KOPT-K1 (cell line): ENCODE measurements around the gene KREMEN1.
"Not testable (repeated sequence)": the region's sequence is repeated elsewhere in the genome, so short reads cannot be mapped to it uniquely, and the experiment has no call there.

ENCODE experiments used
- H3K27ac ChIP-seq: fragments of 200-600 bp; sonication (generic); 2 replicates; pipeline ENCODE4 v1.5.1; 2016; ENCODE audit warnings: antibody characterized with exemption, mild to moderate bottlenecking, low read depth, low read length; ENCODE audit not compliant: poor library complexity, severe bottlenecking
- H3K36me3 ChIP-seq: fragments of 200-600 bp; sonication (generic); 2 replicates; pipeline ENCODE4 v1.5.1; 2017; ENCODE audit warnings: antibody characterized with exemption, mild to moderate bottlenecking, low read length, moderate library complexity; ENCODE audit not compliant: insufficient read depth
- H3K9me3 ChIP-seq: fragments of 200-600 bp; sonication (generic); 2 replicates; pipeline ENCODE4 v1.5.1; 2017; ENCODE audit warnings: antibody characterized with exemption, low read length, mild to moderate bottlenecking; ENCODE audit not compliant: insufficient read depth, poor library complexity, severe bottlenecking

The KREMEN1 gene, protein sequence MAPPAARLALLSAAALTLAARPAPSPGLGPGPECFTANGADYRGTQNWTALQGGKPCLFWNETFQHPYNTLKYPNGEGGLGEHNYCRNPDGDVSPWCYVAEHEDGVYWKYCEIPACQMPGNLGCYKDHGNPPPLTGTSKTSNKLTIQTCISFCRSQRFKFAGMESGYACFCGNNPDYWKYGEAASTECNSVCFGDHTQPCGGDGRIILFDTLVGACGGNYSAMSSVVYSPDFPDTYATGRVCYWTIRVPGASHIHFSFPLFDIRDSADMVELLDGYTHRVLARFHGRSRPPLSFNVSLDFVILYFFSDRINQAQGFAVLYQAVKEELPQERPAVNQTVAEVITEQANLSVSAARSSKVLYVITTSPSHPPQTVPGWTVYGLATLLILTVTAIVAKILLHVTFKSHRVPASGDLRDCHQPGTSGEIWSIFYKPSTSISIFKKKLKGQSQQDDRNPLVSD

DNA sequence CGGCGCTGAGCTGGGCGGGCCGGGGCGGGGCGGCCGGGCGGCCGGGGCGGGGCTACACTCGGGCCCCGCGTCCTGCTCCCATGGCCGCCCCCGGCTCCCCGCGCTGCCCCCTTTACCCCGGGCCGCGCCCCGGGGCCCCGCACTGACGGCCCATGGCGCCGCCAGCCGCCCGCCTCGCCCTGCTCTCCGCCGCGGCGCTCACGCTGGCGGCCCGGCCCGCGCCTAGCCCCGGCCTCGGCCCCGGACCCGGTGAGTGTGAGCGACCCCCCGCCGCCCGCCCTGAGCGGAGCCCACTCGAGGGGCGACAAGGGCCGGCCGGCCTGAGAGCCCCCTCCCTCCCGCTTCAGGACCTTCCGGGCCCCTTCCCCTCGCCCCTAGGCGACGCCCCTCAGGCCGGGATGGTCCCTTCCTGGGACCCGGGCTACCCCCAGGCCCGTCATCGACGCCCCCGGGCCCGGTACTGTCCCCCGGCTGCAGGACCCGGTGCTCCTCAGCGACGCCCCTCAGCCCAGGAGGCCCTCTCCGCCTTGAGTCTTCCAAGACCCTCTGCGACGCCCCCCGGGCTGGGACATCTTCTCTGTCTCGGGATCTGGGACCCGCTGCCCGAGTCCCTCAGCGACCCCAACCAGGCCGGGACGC lies at the start of gene KREMEN1:
KREMEN1 (plus strand) TSS at position 57 of the 639 bp plus-strand sequence; CDS start at position 153, 96 bp downstream.
- Histone ChIP-seq H3K9me3 (no peaks in the 10 kb centered on the region), H3K27ac (no peak within 1 kb of the TSS), H3K36me3 (no peaks in the 10 kb centered on the region)

DNA sequence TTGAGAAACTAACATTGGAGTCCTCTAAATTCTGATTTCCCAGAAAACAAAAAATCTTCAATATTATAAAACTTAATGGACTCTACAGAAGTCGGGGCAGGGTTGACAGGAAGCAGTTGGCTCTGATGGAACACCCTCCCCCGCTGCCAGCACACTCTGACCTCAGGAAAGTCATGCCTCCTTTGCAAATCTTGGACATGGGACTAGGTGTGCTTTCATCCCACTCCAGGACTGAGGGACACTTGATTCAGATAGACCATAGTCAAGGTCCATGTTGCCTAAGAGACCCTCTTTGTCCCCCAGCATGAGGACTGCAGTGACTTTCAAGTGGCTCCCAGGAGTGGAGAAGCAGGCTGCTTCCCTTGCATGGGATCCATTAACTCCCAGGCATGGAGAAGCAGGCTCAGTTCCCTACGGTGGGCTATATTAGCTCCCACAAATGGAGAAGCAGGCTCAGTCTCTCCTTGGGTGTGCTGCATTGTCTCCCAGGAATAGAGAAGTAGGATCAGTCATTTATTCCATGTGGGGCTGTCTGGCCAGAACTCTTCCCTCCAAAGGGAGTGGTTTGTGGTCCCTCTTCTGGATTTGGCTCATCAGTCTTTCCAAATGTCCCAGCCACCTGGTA lies 49.6 kb upstream of the KREMEN1 start:
- H3K36me3 ChIP-seq: no peaks in the 10 kb centered on the region
- H3K9me3 ChIP-seq: no peaks in the 10 kb centered on the region
- H3K27ac ChIP-seq: no peak overlapping the region

DNA sequence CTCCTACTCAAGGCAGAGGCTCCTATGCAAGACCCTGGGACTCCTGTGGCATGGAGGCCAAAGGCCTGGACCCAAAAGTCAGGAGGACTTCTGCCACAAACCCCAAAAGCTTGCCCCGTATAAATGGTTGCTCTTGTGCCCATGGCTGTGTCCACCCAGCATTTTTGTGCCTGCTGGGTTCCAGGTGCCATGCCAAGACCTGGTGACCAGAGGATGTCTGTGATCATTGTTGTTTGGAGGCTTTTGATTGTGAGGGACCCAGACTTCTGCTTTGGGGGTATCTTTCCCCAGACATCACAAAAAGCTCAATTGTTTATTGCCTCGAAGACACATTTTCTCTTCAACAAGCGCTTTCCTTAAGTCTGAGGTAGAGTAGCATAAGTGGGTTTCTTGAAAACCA lies 46.3 kb upstream of the KREMEN1 start:
- Histone ChIP-seq H3K36me3 (no peaks in the 10 kb centered on the region), H3K27ac (no peak overlapping the region), H3K9me3 (no peaks in the 10 kb centered on the region)

DNA sequence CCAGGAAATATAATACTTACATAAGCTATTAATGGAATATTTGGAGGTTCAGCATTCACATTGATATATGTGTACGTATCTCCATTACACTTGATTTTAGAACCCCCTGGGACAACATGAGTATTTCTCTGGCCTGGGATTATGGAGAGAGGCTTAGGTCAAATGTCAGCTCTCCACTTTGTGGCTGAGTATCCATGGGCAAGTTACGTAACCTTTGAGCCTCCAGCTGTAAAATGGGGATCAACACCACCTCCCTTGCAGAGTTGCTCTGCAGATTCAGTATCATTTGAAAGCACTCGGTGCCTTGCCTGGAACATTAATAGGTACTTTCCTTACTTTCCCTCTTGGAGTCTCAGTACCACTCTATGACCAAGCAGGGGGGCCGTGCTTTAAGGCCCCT lies 44.4 kb upstream of the KREMEN1 start:
- Histone ChIP-seq H3K9me3 (no peaks in the 10 kb centered on the region), H3K36me3 (no peaks in the 10 kb centered on the region), H3K27ac (no peak overlapping the region)

DNA sequence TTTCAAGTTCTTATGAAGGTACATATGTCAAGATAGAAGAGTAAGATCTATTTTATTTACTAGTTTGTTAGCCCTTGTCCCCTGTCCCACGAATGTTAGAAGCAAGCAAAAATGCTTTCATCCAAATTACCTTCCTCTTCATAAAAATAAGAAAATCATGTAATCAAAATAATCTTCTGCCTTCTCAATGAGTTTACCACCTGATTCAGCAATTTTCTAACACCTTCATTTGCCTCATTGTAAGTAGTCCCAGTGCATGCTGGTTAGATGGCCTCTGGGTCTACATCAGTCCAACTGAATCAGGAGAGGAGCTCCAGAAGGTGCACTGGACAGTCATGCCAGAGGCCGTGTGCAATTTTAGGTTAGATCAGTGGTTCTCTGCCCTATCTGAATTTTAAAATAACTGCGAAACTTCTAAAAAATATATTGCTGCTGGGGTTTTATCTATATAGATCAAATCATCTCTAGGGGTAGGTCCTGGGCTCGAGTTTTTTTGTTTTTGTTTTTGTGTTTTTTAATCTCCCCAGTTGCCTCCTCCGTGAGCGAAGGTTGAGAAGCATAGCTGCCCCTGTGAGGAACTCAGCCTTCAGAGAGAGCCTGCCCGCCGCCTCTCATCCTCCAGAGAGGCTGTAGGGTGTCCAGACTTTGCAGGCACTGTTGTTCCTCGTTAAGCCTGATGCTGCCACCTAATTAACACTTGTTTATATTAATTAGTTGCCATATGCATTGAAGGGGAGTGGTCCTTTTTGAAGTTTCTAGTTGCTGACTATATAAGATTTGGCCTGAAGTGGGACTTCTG lies 43.4 kb upstream of the KREMEN1 start:
- H3K27ac ChIP-seq: no peak overlapping the region
- no peaks in the 10 kb centered on the region for H3K9me3 ChIP-seq
- no peaks in the 10 kb centered on the region for H3K36me3 ChIP-seq

GRCh38 chr22:29030016-29030617 lies 42.7 kb upstream of the KREMEN1 start:
- H3K36me3 ChIP-seq: no peaks in the 10 kb centered on the region
- H3K9me3 ChIP-seq: no peaks in the 10 kb centered on the region
- H3K27ac ChIP-seq: no peak overlapping the region

DNA sequence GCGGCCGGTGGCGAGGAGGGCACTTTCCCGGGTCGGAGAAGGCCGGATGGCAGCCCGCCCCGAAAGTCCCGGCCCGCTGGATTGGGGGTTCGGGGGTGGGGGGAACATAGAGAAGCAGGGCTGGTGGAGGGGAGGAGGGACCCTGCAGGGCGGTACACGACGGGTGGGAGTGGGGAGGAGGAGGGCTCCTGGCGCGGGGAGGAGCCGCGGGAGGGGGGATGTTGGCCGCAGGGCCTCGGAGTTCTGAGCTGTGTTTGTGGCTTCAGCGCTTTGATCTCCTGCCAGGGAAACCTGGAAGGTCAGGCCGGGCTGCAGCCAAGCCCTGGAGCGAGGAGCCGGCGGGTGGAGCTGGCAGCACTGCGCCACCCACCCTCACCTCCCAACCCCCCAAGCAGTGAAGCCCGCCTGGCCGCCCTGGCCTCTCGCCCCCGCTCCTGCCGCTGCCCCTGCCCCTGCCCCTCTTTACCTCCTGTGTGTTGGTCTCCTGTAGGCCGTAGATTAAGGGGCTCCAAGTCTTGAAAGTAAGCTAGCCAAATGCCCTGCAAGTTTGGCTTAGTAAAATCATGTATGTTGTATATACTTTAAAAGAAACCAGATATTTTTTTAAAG lies 42.1 kb upstream of the KREMEN1 start:
- Histone ChIP-seq H3K27ac (no peak overlapping the region), H3K36me3 (no peaks in the 10 kb centered on the region)

GRCh38 chr22:29031227-29032011 lies 41.4 kb upstream of the KREMEN1 start:
- H3K9me3 ChIP-seq: no peaks in the 10 kb centered on the region
- no peaks in the 10 kb centered on the region for H3K36me3 ChIP-seq
- no peak overlapping the region for H3K27ac ChIP-seq

More for the DNA sequence above, 42.1 kb upstream of the KREMEN1 start:
- H3K9me3 ChIP-seq: no peaks in the 10 kb centered on the region

GRCh38 chr22:29032014-29032475 lies 40.8 kb upstream of the KREMEN1 start:
- H3K36me3 ChIP-seq: no peaks in the 10 kb centered on the region
- H3K27ac ChIP-seq: no peak overlapping the region
- no peaks in the 10 kb centered on the region for H3K9me3 ChIP-seq

DNA sequence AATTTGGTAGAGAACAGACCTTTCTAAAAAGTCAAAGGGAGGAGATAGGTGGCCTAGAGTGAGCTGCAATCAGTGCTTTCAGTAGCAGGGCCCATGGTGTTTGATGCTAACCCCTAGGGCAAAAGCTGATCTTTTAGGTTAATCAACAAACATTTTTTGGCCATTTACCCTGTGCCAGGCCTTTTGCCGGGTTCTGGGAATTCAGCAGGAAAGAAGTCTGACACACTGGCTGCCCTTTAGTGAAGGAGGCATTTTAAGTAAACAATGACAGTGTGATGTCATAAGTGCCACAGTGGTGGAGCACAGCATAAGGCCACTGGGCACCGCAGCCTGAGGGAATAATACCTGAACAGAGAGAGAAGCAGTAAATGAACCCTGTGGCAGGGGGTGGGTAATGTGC lies 40.3 kb upstream of the KREMEN1 start:
- Histone ChIP-seq H3K9me3 (no peaks in the 10 kb centered on the region), H3K27ac (no peak overlapping the region), H3K36me3 (no peaks in the 10 kb centered on the region)

- no peaks in the 10 kb centered on the region for H3K36me3 ChIP-seq
Measured at GRCh38 chr22:29037340-29037932, 35.4 kb upstream of the KREMEN1 start.

GRCh38 chr22:29039148-29039547 lies 33.7 kb upstream of the KREMEN1 start:
- Histone ChIP-seq H3K36me3 (no peaks in the 10 kb centered on the region), H3K9me3 (no peaks in the 10 kb centered on the region), H3K27ac (no peak overlapping the region)

More at GRCh38 chr22:29037340-29037932, 35.4 kb upstream of the KREMEN1 start:
- Histone ChIP-seq H3K9me3 (no peaks in the 10 kb centered on the region), H3K27ac (no peak overlapping the region)

DNA sequence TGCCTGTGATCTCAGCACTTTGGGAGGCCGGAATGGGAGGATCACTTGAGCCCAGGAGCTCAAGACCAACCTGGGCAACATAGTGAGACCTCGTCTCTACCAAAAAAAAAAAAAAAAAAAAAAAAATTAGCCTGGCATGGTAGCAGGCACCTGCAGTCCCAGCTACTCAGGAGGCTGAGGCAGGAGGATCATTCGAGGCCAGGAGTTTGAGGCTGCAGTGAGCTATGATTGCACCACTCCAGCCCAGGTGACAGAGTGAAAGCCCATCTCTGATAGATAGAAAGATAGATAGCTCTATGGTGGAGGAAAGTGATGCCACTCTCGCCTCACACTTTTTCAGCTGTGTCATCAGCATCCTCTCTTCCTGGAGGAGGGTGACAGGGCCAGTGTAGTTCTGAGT lies 33.2 kb upstream of the KREMEN1 start:
- H3K27ac ChIP-seq, H3K9me3 ChIP-seq, H3K36me3 ChIP-seq: not testable (repeated sequence)
